Measurements from ENCODE around the gene LMTK3.
"Not testable (repeated sequence)": the region's sequence is repeated elsewhere in the genome, so short reads cannot be mapped to it uniquely, and the experiment has no call there.

DNA sequence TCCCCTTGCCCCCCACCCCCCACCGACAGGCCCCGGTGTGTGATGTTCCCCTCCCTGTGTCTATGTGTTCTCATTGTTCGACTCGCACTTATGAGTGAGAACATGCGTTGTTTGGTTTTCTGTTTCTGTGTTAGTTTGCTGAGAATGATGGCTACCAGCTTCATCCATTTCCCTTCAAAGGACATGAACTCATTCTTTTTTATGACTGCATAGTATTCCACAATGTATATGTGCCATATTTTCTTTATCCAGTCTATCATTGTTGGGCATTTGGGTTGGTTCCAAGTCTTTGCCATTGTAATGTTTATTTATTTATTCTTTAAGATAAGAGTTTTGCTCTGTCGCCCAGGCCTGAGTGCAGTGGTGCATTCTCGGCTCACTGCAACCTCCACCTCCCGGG lies 26.4 kb upstream of the LMTK3 start:
- TF ChIP-seq, protein P1, sequence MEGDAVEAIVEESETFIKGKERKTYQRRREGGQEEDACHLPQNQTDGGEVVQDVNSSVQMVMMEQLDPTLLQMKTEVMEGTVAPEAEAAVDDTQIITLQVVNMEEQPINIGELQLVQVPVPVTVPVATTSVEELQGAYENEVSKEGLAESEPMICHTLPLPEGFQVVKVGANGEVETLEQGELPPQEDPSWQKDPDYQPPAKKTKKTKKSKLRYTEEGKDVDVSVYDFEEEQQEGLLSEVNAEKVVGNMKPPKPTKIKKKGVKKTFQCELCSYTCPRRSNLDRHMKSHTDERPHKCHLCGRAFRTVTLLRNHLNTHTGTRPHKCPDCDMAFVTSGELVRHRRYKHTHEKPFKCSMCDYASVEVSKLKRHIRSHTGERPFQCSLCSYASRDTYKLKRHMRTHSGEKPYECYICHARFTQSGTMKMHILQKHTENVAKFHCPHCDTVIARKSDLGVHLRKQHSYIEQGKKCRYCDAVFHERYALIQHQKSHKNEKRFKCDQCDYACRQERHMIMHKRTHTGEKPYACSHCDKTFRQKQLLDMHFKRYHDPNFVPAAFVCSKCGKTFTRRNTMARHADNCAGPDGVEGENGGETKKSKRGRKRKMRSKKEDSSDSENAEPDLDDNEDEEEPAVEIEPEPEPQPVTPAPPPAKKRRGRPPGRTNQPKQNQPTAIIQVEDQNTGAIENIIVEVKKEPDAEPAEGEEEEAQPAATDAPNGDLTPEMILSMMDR (IDR thresholded peaks at IDR 0.05) = not testable (repeated sequence)
- TF ChIP-seq EP300 (IDR thresholded peaks at IDR 0.05) = not testable (repeated sequence)

Data from tibial nerve (tissue), 4 donors.